ENCODE results near the gene GPD2. TPM values are rescaled to one million over a fixed set of nuclear protein-coding genes. Genes with fewer than 3 reads are reported as not detected.

The GPD2 gene
- 57.1 and 58.2 TPM in 2 replicates for total RNA-seq

DNA sequence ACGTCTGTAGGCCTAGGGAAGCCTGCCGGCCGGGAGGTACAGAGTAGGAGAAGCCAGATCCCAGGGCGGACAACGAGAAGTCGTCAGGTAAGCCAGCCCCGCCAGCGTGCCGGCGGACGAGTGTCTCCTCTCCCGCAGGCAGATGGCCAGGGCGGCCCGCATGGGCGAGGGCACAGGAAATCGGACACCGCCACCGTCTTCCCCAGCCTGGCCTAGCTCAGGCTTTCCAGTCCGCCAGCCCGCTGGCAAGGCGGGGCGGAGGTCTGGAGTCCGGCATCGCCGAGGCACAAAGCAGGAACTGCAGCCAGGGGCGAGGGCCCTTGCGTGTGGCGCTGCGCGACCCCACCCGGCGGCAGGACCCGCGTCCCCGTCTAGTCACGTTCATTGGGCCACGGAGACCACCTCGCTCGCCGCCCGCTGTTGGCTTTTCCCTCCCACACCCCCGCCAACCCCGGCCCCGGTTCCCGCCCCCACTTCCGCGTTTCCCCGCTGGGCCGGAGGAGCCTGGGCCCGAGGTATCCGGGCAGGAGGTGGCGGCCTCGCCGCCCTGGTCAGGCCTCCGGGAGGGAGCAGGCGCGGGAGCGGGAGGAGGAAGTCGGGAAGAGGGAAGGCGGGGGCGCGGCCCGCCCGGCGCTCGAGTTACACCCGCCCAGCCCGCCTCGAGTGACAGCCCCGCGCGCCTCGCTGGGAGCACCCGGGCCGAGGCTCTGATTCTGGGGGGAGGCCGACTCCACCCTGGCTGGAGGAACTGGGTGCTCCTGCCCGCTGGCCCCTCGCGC, at the start of gene GPD2:
TSS of gene GPD2 (plus strand) at position 662 of the 779 bp plus-strand sequence. CDS start 39,727 bp downstream, outside the sequence.

Other genes starting within 250 kb of the GPD2 start
- gene NR4A2, start 103.7 kb upstream of the GPD2 start, total RNA-seq: 0.18 and 0.29 TPM in 2 replicates